Activated CD8-positive, alpha-beta memory T cell treated with anti-CD3 and anti-CD28 coated beads, Interleukin-2, amount 50 U/mL, for 24 hours (primary cell): ENCODE results near the gene WDR45B.
"Not testable (repeated sequence)": the region's sequence is repeated elsewhere in the genome, so short reads cannot be mapped to it uniquely, and the experiment has no call there.

Experiments used
- DNase-seq: peaks from one replicate; pipeline ENCODE4 v3.0.0-alpha.2; 2020; ENCODE audit errors: extremely low read depth

Gene WDR45B

DNA sequence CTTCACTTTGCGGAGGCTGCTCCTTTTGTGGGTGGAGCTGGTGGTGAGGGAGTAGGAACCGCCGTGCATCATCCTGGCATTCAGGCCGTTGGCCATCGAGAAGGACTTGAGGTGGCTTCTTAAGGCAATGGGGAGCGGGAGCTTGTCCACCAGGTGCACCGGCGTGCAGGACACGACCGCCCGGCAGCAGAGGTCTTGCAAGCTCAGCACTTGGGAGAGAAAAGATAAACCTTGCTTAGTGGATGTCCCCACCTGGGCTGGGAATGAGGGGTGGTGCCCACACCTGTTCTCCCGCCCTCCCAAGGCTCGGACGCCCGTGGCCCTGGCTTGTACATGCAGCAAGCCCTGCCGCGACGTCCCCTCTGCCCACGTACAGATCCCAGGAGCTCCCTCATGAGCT, 9.7 kb upstream of the WDR45B start:
- no peak for DNase-seq

DNA sequence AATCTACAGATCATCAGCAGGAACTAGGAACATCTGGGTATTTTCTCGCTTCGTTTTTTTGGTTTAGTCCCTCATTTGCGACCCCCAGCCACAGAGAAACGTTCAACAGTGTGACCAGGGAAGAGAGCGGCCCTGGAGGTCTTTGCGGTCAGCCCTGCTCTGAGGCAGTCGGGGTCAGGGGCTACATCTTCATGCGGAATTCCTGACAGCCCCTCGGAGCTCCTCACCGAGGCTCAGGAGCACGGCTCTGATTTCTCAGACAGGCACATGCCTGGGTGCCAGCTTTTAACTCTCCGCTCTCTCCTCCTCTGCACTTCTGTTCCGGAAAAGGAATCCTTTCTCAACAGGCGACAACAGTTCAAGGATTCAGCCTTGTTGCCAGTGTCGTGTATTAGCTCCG, 8.0 kb upstream of the WDR45B start:
- no peak for DNase-seq

DNA sequence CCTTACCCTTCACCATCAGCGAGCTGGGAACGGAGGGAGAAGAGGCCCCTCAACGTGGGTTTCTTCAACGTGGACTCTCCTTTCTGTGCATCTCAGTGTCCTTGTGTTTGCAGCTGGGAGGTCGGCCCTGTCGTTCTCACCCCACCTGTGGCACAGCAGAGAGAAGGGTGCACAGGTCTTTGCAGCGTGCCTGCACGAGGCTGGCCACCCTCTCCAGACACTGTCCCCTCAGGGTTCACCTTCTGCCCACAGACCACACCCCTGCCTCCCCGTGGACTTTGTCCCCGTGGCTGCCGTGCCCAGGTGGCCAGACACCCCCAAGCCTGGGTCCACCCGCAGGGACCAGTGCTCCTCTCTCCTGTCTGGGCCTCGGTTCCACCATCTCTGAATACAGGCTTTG, 7.3 kb upstream of the WDR45B start:
- no peak for DNase-seq

DNA sequence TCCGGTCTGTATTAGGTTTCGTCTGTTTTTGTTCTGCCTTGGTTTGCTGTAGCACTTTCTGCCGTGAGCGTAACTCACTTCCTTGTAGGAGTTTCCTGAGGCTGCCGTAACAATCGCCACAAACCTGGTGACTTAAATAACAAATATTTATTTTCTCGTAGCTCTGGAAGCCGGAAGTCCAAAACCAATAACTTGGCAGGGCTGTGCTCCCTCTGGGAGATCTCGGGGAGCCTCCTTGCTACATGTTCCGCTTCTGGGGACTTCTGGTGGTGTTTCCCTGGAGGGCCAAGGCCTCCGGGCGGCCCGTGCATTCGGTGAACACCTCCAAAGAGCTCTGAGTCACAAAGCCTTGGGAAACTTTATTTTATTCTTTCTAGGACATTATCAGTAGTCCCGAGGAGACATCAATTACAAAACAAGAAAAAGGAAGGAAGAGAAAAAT, 6.8 kb upstream of the WDR45B start:
- DNase-seq: no peak

DNA sequence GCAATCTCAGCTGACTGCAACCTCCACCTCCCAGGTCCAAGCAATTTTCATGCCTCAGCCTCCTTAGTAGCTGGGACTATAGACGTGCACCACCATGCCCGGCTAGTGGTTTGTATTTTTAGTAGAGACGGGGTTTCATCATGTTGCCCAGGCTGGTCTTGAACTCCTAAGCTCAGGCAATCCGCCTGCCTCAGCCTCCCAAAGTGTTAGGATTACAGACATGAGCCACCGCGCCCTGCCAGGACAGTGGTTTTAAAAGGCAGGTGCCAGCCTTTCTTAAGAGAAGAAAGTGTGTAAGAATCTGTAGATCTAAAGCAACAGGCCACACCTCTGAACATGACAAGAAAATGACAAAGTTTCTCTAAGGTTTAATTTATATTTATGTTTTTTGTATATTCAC, 6.4 kb upstream of the WDR45B start:
- DNase-seq: not testable (repeated sequence)

DNA sequence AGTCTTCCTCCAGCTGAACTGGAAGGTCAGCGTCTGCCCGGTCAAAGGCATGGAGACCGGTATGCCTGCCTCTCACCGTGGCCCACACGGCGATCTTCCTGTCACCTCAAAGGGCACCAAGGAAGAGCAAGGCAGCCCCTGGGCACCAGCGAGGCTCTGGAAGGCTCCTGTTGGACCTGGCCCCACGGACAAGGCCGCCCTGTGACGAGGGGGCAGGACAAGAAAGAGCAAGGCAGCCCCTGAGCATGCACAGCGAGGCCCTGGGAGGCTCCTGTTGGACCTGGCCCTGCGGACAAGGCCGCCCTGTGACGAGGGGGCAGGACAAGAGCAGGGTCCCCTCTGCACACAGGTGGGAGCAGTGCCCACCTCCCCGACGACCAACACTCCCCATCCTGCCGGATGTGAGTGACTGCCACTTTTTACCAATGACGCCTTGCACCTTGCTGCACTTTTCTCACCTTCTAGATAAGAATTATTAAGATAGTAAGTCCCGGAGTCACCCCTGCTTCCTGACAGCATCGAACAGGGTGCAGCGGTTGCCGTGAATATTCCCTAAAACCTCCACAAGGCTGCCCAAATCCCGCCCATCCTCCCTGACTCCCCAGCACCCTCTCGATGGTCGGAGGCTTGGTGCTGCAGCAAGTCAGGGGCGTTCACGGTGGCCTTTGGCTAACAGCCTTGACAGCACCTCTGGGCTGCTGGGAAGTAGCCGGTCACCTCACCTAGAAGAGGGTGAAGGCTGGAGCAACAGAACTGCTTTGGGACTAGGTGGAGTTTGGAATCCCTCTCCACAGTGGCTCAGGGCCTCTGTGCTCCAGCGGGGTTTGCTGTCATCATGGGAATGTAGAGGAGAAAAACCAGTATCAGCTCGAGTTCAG, 5.6 kb upstream of the WDR45B start:
- no peak for DNase-seq

DNA sequence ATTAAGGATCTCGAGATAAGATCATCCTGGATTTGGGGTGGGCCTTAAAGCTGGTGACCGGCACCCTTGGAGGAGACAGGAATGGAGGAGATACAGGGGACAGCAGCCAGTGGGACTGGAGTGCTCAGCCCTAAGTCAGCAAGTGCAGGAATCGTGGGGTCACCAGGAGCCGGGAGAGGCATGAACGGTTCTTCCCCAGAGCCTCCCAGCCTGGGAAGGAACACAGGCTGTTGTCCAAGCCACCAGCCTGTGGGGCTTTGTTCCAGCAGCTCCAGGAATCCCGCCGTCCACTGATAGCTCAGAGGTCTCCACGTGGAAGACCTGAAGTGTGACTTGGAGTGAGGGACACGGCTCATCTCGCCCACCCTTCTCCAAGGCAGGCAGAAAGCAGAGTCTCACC, 2.5 kb upstream of the WDR45B start:
- DNase-seq: no peak

DNA sequence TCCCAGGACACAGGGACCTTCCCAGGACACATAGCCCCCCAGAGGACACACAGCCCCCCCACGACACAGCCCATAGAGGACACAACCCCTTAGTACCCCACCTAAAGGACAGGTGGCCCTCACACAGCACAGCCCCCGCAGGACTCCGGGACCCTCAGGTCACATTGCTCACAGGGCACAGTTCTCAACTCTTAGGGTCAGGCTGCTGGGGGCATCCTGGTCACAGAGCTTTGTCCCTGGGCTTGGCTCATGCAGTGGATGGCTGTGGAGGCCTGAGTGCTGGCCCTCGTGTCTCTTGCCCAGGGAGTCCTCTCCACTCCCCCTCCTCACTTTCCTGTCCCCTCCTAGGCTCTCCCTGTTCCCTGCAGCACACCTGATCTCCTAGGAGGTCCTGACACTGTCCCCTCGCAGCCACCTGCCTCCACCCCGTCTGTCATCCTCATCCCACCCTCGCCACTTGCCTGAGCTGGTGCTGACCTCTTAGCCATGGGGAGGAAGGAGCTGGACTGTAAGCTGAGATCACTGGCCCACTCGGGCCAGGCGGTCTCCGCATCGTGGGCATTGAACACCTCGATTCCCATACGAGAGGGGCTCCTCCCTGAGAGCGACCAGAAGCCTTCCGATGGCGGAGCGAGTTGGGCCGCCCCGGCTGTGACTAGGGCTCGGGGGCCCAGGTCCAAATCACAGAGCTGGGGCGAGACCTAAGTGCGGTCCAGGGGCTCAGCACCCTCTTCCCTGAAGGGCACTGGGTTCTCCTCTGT, 1.4 kb upstream of the WDR45B start:
- DNase-seq: no peak

DNA sequence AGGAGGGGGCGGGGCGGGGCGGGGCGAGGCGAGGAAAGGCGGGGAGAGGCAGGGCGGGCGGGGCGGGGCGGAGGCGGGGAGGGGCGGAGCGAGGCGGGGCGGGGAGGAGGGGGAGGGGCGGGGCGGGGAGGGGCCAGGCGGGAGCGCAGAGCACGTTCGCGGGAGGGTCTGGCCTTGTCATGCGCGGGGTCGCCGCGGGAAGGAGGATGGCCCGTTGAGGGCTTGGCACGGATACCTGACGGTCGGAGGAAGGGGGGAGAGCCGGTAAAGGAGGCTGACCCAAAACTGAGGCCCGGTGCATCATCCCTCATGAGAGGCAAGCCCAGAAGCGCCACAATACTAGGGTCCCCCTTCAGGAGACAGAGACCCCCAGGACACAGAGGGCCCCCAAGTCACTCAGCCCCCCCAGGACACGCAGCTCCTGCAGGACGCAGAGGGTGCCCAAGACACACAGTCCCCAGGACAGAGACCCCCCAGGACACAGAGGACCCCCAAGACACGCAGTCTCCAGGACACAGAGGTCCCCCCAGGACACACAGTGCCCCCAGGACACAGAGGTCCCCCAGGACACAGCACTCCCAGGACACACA, 593 bp upstream of the WDR45B start:
- no peak for DNase-seq

DNA sequence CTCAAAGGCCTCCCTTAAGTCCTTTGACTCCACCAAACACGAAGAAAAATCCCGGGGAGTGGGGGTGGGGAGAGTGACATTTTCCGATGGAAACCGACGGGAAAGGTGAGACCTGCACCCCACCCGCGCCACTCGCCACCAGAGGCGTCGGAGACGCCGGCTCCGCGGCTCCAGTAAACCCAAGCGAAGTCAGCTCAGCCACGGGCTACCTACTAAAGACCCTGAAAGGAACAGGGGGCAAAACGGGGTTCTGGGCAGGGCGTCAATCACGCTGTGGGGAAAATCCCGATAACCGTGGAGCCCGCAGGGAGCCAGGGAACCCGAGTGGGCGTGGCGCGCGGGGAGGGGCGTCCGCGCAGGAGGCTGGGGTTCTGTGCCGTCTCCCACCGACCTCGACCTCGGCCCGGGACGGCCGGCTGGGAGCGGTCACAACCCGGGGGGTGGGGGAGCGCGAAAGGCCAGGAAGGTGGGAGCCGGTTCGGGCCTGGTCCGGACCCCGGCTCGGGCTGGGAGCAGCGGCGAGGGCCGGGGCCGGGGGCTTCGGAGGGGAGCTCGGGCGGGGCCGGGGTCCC, 565 bp downstream of the WDR45B start:
- DNase-seq: peak; percentile 36

DNA sequence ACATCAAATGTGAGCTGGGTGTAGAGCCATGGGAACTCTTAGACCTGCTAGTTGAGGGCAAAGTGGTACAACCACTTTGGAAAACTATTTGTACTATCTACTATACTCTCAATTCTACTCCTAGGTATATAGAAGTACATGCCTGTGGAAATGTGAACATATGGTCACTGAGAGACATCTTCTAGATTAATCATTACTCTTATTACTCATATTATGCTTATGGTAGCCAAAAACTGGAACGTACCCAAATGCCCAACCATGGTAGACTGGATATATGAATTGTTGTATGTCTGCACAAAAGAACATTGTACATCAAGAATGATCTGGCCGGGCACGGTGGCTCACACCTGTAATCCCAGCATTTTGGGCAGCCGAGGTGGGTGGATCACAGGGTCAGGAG, 2.7 kb downstream of the WDR45B start:
- DNase-seq: no peak

DNA sequence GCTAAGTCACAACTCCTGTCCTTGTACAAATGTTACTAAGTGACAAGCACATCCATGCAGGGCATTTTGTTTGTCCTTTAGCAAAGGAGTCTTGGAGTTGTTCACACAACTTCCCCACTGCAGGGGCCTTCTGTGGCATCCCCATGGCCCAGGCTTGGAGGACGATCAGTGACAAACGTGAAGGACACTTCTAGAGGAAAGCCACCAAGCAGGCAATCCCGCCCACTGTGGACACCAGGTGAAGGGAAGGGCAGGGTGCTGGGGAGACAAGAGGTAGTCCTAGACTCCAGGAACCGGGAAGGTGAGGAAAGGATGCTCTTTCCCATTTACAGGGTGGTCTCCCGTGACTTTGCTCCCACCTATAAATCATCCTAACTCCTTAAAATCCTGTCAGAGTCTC, 4.1 kb downstream of the WDR45B start:
- no peak for DNase-seq

DNA sequence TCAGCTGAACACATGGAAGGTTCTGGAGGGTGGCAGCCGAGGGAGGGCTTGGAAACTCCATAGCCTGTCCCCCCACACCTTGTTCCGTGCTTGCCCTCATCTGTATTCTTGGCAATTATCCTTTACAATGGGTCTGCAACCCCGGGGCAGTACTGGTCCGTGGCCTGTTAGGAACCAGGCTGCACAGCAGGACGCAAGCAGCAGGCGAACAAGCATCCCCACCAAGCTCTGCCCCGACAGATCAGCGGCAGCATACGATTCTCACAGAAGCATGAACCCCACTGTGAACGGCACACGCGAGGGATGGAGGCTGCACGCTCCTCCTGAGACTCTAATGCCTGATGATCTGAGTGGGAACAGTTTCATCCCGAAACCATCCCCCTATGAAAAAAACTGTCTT, 6.2 kb downstream of the WDR45B start:
- DNase-seq: no peak

DNA sequence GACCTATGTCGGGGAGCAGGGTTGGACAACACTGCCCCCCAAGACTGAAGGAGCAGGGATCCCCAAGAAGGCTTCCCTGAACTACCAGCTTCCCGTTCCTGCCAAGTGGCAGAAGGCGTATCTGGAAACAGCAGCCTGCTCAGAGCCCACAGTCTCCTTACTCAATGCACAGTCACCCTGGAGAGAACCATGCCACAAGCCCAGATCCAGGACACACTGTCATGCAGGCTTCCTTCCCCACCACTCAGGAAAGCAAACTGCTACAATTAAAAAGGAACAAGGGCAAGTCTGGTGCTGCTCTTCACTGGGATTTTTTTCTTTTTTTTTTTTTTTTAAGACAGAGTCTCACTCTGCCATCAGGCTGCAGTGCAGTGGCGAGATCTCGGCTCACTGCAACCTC, 8.2 kb downstream of the WDR45B start:
- no peak for DNase-seq

DNA sequence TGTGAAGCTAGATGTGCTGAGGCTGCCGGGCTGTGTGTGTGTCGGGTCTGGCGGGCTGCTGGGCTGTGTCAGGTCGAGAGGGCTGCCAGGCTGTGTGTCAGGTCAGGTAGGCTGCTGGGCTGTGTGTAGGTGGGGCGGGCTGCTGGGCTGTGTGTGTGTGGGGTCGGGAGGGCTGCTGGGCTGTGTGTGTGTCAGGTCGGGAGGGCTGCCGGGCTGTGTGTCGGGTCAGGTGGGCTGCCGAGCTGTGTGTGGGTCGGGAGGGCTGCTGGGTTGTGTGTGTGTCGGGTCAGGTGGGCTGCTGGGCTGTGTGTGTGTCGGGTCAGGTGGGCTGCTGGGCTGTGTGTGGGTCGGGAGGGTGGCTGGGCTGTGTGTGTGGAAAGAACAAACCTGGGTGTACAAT, 8.6 kb downstream of the WDR45B start:
- DNase-seq: no peak

DNA sequence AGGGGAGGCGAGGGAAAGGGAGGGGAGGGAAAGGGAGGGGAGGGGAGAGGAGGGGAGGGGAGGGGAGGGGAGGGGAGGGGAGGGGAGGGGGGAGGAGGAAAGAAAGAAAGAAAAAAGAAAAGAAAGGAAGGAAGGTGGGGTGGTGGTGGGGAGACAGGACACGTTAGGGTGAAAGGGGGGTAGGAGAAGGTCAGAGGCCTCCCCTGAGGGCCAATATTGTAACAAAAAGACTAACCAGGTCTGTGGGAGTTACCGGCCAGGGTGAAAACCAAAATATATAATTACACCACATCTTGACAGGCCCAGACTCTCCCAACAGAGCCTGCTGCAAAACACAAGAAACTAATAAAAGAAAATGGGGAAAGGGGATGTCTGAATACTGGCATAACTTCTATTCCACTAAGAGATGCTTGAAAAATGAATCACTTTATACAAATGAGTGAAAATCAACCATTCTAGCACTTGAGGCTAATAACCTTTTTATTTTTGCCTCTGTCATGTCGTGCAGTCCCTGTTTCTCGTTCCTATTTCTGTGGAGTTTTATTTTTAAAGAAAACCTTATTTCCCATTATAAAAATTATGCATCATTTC, 10.0 kb downstream of the WDR45B start:
- DNase-seq: no peak

DNA sequence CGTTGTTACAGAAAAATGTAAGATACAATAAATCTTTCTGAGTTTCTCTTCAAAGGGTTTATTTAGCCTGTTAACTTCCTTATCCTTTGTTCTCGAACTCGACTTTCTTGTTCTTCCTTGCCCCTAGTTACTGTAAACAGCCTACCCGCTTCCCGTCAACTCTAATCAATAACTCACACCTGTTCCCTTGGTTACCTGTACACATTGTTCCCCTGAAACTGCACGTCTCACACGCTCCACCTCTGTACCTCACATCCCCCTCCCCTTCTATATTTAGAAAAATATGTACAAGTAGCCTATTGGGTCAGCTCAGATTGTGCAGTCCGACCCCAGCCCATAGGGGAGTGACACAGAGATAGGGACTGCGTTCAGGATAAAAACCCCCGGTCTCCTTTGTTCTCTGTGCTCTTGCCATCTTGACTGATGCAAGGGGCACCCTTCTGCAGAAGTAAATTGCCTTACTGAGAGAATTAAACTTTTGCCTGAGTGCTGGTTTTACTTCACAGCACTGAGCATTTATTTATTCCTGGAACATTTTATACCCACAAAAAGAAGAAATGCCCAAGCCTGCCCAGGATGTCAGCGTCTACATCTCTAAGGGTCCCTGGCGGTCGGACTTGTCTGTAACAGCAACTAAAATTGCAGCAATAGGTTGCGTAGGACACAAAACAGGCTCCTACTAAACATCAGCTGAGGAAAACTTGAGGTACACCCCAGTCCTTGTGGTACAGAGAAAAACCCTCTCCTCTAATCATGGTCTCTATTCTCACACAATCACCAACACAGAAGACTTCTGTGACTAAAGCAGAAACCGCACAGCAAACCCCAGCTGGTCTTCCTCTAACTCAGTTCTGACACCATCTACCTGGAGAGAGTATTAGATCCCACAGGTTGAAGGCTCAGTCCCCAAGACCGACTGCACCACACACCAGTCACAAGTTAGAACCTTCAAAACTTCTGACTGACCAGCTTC, 11.3 kb downstream of the WDR45B start:
- no peak for DNase-seq

DNA sequence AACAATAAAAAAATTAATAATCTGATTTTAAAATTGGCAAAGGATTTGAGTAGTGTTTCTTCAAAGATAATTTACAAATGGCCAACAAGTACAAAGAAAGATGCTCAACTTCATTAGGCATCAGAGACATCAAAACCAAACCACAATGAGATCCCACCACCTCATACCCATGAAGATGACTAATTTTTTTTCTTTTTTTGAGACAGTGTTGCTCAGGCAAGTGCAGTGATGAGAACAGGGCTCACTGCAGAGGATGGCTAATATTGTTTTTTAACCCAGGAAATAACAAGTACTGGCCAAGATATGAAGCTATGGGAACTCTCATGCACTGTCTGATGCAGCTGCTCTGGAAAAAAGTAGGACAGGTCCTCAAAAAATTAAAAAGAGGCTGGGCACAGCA, 14.9 kb downstream of the WDR45B start:
- DNase-seq: no peak

DNA sequence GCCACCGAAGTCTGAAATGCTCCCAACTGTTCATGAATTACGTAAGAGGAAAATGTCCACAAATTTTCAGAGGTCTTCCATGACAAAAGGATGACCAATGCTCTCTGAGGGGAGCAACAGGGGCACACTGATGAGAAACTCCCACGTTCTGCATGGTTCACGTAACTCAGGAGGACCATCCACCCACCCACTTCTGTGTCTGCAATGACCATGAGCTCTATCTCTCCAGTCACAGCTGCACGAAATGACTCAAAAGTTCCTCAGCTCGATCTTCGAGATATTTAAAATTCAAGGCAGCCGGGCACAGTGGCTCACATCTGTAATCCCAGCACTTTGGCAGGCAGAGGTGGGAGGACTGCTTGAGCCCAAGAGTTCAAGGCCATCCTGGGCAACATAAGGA, 15.8 kb downstream of the WDR45B start:
- no peak for DNase-seq

DNA sequence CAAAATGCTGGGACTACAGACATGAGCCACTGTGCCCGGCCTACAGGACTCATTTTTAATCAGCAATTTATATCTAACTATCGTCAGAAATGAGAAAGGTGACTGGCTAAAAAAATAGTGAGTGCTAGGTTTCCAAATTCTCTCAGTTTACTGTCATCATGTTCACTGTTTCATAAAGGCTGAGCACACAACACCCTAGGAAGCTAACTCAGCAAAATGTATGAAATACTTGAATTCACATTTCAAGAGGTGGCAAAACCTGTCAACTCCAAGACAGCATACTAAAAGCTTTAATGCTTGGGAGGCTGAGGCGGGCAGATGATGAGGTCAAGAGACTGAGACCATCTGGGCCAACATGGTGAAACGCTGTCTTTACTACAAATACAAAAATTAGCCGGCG, 16.7 kb downstream of the WDR45B start:
- no peak for DNase-seq

DNA sequence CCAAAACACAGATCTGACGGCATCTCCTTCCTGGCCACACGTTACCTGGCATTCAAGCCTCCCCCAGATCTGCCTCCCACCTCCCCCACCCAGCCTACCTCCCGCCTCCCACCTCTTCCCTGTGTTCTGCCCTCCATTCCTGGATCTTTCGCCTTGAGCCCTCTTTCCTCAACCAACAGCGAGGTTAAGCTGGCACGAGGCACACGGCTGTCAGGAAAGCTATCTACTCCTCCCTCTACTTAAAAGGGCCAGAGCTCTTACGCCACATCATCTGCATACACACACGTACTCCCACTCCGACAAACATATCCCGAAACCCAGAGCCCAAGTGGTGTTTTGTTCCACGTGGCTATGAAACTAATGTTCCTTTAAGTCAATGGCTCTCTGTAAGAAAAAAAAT, 18.0 kb downstream of the WDR45B start:
- no peak for DNase-seq
